HUES6 (cell line): Measurements from ENCODE around the gene NDUFV1.
"Not testable (repeated sequence)": the region's sequence is repeated elsewhere in the genome, so short reads cannot be mapped to it uniquely, and the experiment has no call there.

ENCODE experiments used
- H3K27ac ChIP-seq: 2 replicates; pipeline ENCODE4 v1.7.0; 2013; ENCODE audit warnings: low read depth, mild to moderate bottlenecking, low read length, inconsistent platforms
- H3K27me3 ChIP-seq: 2 replicates; pipeline ENCODE4 v1.6.1; 2013; ENCODE audit warnings: low read length; ENCODE audit not compliant: control insufficient read depth, insufficient read depth
- H3K36me3 ChIP-seq: 2 replicates; pipeline ENCODE4 v1.6.1; 2013; ENCODE audit warnings: low read length; ENCODE audit not compliant: control insufficient read depth, insufficient read depth
- H3K4me1 ChIP-seq: 2 replicates; pipeline ENCODE4 v1.6.1; 2013; ENCODE audit warnings: low read length; ENCODE audit not compliant: control insufficient read depth, insufficient read depth
- H3K4me3 ChIP-seq: 2 replicates; pipeline ENCODE4 v1.5.1; 2013; ENCODE audit warnings: low read depth, low read length
- H3K9ac ChIP-seq: one replicate; pipeline ENCODE4 v1.6.1; 2013; ENCODE audit warnings: mild to moderate bottlenecking, low read length
- H3K9me3 ChIP-seq: 2 replicates; pipeline ENCODE4 v1.6.1; 2013; ENCODE audit warnings: low read depth, low read length; ENCODE audit not compliant: control insufficient read depth, insufficient read depth

The NDUFV1 gene

DNA sequence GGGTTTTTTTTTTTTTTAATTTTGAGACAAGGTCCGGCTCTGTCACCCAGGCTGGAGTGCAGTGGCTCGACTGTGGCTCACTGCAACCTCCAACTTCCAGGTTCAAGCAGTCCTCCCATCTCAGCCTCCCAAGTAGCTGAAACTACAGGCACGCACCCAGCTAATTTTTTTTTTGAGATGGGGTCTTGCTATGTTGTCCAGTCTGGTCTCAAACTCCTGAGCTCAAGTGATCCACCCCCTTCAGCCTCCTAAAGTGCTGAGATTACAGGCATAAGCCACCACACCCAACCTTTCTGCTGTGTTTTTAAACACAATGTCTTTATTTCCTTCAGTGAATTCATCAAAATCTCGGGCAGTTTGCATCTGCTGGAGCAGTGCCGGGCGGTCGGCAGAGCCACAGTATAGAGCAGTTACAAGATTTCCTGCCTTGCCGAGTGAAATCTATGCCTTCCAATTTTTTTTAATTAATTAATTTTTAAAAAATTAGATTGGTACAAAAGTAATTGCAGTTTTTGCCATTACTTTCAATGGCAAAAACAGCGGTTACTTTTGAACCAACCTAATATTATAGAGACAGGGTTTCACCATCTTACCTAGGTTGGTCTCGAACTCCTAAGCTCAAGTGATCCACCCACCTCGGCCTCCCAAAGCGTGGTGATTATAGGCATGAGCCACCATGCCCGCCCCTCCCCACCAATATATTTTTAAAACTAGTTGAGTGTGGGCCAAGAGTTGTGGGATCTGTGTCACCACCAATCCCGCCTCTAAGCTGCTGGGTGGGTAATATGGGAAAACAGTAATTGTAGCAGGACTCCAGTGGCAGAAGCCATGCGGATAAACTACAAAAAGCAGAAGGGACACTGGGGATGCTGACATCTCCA, 46.5 kb downstream of the NDUFV1 start:
- no peak overlapping the region for H3K9ac ChIP-seq
- no peaks in the 10 kb centered on the region for H3K4me1 ChIP-seq
- H3K27ac ChIP-seq, result no peak overlapping the region
- H3K9me3 ChIP-seq, result peaks cover 26% of the 10 kb centered on the region
- H3K36me3 ChIP-seq, result no peaks in the 10 kb centered on the region
- no peak overlapping the region for H3K4me3 ChIP-seq
- H3K27me3 ChIP-seq, result no peaks in the 10 kb centered on the region

DNA sequence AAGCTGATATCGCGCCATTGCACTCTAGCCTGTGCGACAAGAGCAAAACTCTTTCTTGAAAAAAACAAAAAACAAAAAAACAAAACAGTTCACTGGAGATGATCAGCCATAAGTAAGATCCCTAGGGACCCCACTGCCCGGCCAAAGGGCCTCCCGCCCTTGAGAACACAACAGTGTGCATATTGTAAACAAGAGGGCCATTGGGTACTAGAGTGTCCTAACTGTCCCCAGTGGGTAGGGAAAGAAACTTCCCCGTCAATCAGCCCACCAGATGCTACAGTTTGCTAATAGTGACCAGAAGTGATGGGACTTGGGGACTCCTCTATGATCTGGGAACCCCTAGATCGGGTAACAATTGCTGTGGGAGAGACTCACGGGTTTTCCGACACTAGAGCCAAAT, 47.5 kb downstream of the NDUFV1 start:
- peaks cover 26% of the 10 kb centered on the region for H3K9me3 ChIP-seq
- no peak overlapping the region for H3K9ac ChIP-seq
- H3K27me3 ChIP-seq, result no peaks in the 10 kb centered on the region
- H3K27ac ChIP-seq, result no peak overlapping the region
- no peak overlapping the region for H3K4me3 ChIP-seq
- no peaks in the 10 kb centered on the region for H3K36me3 ChIP-seq
- no peaks in the 10 kb centered on the region for H3K4me1 ChIP-seq

DNA sequence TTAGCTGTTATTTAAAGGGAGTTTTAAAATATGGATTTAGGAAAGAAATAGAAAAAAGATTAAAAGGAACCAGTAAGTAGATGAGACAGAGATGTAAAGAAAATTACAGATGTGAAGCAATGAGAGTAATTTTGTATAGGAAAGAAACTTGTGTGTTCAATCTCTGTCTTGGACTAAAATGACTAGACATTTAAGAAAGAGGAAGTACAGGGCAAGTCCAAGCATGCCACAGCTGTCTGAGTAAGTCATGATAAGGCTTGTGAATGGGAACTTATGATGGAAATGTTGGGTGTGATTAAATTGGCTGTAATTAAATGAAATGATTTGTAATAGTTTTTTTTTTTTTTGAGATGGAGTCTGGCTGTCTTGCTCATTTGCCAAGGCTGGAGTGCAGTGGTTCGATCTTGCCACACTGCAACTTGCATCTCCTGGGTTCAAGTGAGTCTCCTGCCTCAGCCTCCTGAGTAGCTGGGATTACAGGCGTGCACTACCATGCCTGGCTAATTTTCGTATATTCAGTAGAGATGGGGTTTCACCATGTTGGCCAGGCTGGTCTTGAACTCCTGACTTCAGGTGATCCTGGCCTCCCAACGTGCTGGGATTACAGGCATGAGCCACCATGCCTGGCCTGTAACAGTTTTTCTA, 49.7 kb downstream of the NDUFV1 start:
- H3K9ac ChIP-seq, result no peak overlapping the region
- H3K4me1 ChIP-seq, result no peaks in the 10 kb centered on the region
- no peak overlapping the region for H3K4me3 ChIP-seq
- no peaks in the 10 kb centered on the region for H3K36me3 ChIP-seq
- no peak overlapping the region for H3K27ac ChIP-seq
- peaks cover 26% of the 10 kb centered on the region for H3K9me3 ChIP-seq
- no peaks in the 10 kb centered on the region for H3K27me3 ChIP-seq

DNA sequence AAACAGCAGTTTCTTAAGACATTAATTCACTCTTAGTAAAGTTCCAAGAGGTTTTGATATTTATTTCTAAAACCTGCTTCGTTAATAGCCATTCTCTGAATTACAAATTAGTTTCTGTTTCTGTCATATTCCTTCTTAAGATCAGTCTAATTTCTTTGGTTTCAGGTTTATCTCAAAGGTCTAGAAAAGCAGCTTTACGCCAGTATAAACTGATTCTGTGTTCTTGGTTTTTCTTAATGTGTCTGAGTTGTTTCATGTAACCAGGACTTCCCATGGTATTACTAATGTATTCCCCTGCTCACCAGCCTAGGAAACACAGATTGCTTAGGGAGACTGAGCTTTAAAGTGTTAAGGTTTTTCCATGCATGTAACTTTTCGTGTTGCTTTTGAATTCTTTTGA, 50.6 kb downstream of the NDUFV1 start:
- Histone ChIP-seq H3K9me3 (peaks cover 26% of the 10 kb centered on the region), H3K27ac (no peak overlapping the region), H3K36me3 (no peaks in the 10 kb centered on the region), H3K27me3 (no peaks in the 10 kb centered on the region; the same call in 1 of the 2 replicates), H3K9ac (no peak overlapping the region), H3K4me1 (no peaks in the 10 kb centered on the region), H3K4me3 (no peak overlapping the region)

DNA sequence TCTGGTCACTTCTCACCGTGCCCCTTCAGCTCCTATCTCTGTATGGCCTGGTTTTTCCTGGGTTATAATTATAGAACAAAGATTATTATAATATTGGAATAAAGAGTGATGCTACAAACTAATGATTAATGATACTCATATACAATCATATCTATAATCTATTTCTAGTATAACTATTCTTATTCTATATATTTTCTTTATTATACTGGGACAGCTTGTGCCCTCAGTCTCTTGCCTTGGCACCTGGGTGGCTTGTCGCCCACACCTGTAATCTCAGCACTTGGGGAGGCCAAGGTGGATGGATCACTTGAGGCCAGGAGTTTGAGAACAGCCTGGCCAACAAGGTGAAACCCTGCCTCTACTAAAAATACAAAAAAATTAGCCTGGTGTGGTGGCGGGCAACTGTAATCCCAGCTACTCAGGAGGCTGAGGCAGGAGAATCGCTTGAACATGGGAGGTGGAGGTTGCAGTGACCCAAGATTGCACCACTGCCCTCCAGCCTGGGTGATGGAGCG, 53.0 kb downstream of the NDUFV1 start:
- H3K4me3 ChIP-seq, H3K9ac ChIP-seq, H3K27me3 ChIP-seq, H3K36me3 ChIP-seq, H3K27ac ChIP-seq, H3K4me1 ChIP-seq: not testable (repeated sequence)
- peaks cover 26% of the 10 kb centered on the region for H3K9me3 ChIP-seq

DNA sequence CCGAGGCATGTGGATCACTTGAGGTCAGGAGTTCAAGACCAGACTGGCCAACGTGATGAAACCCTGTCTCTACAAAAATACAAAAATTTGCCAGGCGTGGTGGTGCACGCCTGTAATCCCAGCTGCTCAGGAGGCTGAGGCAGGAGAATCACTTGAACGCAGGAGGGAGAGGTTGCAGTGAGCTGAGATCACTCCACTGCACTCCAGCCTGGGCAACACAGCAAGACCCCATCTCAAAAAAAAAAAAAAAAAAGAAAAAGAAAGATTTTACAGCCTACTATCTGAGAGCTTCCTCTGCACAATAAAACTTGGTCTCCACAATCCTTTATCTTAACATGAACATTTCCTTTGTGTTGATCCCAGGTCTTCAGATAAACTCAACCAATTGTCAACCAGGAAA, 54.0 kb downstream of the NDUFV1 start:
- H3K27ac ChIP-seq, H3K36me3 ChIP-seq, H3K4me3 ChIP-seq, H3K27me3 ChIP-seq, H3K9ac ChIP-seq, H3K4me1 ChIP-seq: not testable (repeated sequence)
- peaks cover 21% of the 10 kb centered on the region for H3K9me3 ChIP-seq
